GM19351 (cell line): ENCODE results near the gene WNT10A.
"Not testable (repeated sequence)": the region's sequence is repeated elsewhere in the genome, so short reads cannot be mapped to it uniquely, and the experiment has no call there.

ENCODE experiments used
- ATAC-seq: cut with Tn5 transposase; IDR thresholded peaks from one replicate; pipeline ENCODE4 v1.9.1; 2021; ENCODE audit warnings: mild to moderate bottlenecking, moderate library complexity; ENCODE audit not compliant: unreplicated experiment

Gene WNT10A

DNA sequence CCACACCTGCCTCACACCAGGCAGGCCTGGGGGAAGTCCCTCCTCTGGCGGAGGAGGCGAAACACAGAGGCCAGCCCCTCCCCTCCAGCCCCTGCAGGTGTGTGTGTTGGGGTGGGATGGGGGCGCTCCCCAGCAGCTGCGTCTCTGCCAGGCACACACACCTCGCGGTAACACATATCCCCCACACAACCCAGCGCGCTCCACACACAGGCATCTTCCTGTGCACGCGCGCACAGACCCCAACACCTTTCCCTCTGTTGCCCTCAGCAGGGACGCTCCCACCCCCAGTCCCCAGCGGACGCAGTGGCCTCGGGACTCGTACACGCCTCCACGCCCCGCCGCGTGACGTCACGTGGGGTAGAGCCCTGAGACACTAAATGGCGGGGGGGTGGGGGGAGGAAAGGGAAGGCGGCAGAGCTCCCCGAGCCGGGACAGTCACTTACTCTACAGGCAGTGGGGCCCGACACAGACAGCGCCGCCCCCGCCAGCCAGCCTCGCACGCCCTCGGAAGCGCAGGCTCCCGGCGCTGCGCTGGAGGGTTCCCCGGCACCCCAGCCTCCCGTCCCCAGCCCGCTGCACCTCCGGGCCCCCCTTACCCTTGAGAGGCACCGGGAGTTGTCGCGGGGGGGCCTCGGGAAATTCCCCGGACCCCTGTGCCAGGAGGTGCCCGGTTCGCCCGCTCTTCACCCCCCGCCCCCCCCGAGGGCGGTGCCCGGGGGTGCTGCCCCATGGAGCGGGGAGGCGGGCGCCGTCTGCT, at the start of gene WNT10A:
Gene WNT10A (plus strand): TSS at position 751 of the 757 bp plus-strand sequence. CDS start 144 bp downstream, outside the sequence.
- peak; percentile 73 for ATAC-seq

- ATAC-seq = no peak
Measured at GRCh38 chr2:218831378-218831990, 49.2 kb upstream of the WNT10A start, which contains the start of gene PRKAG3. TSS of gene PRKAG3 (minus strand) at chr2:218831803.

- no peak for ATAC-seq
Measured at GRCh38 chr2:218832081-218832480, 48.6 kb upstream of the WNT10A start.

- no peak for ATAC-seq
Measured at GRCh38 chr2:218832520-218832919, 48.1 kb upstream of the WNT10A start.

GRCh38 chr2:218833023-218833609, 47.5 kb upstream of the WNT10A start:
- ATAC-seq = no peak

GRCh38 chr2:218834685-218835084, 46.0 kb upstream of the WNT10A start:
- no peak for ATAC-seq

- no peak for ATAC-seq
Measured at GRCh38 chr2:218837495-218837894, 43.2 kb upstream of the WNT10A start.

DNA sequence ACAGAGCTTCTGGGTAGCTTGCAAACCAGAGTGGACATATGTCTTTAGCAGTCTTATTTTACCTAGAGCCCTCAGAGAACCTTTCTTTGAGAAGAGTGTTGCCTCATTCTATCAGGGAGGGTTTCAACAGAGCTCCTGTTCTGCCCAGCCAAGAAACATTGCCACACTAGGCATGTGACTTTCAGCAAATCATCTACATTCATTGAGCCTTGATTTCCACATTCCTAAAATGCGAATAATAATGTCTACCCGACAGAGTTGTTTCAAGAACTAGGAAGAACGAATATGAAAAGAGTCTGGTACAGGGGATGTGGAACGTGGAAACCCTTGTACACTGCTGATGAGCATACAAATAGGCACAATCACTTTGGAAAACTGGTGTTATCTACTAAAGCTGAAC, 41.2 kb upstream of the WNT10A start:
- ATAC-seq = no peak

DNA sequence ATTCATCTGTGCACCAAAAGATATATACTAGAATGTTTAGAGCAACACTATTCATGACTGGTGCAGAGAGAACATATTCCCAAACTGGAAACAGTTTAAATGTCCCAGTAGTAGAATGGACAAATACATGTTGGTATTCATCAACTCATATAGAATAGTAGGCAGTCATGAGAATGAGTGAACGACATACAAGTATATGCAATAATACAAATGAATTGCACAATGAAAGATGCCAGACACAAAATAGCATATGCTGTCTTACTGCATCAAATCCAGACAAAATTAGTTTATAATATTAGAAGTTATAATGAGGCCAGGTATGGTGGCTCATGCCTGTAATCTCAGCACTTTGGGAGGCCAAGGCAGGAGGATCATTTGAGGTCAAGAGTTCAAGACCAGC, 40.8 kb upstream of the WNT10A start:
- no peak for ATAC-seq

DNA sequence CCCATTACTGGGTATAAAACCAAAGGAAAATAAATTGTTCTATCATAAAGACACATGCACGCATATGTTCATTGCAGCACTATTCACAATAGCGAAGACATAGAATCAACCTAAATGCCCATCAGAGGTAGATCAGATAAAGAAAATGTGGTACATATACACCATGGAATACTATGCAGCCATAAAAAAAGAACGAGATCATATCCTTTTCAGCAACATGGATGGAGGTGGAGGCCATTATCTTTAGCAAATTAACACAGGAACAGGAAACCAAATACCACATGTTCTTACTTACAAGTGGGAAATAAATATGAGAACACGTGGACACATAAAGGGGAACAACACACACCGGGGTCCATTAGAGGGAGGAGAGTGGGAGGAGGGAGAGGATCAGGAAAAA, 36.3 kb upstream of the WNT10A start:
- ATAC-seq = not testable (repeated sequence)

- not testable (repeated sequence) for ATAC-seq
Measured at GRCh38 chr2:218846963-218847362, 33.7 kb upstream of the WNT10A start.

DNA sequence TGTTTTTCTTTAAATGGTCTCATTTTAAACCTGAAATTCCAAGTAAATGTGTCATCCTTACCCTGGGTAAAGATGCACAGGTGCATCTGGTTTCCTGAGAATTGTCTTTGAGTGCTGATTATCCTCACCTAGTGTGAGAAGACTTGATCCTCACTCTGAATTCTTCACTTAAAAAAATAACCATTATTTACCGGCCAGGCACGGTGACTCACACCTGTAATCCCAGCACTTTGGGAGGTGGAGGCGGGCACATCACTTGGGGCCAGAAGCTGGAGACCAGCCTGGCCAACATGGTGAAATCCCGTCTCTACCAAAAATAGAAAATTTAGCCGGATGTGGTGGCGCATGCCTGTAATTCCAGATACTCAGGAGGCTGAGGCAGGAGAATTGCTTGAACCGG, 30.9 kb upstream of the WNT10A start:
- ATAC-seq = no peak

DNA sequence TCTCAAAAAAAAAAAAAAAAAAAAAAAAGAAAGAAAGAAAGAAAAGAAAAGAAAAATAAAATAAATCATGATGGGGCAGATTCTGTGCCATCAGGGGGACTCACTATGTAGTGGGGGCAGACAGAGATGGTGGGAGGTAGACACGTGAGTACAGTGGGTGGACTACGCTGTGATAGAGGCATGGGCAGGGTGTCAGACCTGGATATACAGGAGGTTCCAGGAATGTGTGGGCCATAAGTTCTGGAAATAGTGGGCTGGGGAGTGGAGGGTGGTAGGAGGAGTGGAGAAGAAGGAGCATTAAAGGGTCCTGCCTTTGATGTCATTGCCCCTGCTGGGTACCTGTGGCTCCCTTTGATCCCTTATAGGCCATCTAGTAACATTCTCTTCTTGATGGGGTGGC, 29.9 kb upstream of the WNT10A start:
- ATAC-seq = no peak

GRCh38 chr2:218851286-218851685, 29.4 kb upstream of the WNT10A start:
- no peak for ATAC-seq

GRCh38 chr2:218852911-218853667, 27.6 kb upstream of the WNT10A start:
- no peak for ATAC-seq

GRCh38 chr2:218853766-218854165, 26.9 kb upstream of the WNT10A start:
- no peak for ATAC-seq

GRCh38 chr2:218854860-218855259, 25.8 kb upstream of the WNT10A start:
- no peak for ATAC-seq

DNA sequence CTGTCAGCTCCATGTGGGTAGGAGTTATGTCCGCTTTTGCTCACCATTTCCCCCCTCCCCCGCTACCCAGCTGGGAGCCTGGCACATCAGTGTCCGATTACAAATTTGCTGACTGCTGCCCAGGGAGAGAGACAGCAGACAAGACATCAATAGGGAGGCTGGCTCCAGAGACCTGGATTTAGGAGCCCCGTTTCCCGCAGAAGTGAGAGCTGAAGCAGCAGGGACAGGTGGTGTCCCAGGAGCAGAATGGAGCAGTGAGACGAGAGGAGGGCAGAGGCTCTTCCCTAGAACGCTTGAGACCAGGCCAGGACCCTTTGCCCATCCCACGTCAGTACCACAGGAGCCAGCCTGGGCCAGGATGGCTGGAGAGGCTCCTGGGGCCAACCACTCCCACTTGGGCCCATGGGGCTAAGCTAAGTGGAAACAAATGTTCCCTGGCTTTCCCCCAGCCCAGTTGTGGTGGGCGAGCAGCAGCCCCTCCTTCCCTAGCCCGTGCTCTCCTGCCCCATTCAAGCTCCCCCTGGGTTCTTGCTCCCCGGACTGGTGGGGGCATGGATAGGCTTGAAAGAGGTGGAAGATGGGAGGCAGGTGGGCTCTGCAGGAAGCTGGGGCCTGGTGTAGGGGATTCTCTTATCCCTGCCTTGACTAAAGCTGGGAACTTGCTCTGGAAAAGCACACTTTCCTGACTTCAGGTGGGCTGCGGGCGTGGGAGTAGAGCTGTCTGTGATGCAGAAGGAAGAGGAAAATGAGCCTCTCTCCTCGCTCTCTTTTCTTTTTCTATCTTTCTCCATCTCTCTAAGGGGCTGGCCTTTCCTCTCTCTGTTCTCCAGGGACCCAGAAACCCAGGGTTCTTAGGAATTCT, 25.1 kb upstream of the WNT10A start:
- ATAC-seq = no peak

DNA sequence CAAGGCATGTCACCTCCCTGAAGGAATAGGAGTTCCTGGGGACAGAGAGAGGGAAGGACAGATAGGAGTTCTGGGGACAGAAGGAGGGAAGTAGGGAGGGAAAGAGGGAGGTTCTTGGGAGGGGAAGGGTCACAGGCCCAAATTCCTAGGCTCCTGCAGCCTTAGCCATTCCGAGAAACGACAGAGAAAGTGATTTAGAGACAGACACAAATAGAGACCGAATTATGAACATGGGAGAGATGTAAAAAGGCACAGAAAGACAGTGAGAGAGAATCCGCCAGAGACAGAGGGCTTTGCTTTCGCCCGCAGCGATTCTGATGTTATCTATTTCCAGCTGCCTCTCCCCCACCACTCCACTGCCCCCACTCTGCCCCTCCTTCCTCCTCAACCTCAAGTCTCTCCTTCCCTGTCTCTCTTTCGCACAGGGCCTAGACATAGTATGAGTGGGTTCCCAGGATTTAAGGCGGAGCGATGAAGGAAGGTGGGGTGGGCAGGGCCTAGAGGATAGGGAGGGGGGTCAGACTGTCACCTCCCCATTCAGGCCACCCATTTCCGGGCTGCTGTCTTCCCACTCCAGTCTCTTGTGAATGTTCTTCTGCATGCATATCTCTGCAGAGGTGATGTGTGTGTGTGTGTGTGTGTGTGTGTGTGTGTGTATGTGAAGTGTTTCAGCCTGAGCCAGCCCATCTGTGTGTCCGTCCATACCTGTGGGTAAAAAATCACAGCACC, 24.3 kb upstream of the WNT10A start:
- ATAC-seq = no peak

DNA sequence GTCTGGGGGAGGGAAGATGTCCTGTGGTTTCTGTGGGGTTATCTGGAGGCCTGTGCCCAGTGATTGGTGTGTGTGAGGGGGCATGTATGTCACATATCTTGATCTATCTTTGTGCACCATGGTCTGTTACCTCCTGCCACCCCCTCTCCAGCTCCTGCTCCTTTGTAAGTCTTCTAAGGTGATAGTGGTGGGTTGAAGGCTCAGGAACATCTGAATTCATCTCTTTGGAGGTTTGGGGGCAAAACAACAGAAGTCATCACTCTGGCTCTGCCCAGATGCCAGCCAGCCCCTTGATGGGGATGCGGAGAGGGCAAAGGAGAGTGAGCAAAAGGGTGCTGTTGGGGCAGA, 23.8 kb upstream of the WNT10A start:
- no peak for ATAC-seq
